GM18508 (cell line): Measurements from ENCODE around the gene RBBP7.

Experiments
- ATAC-seq: cut with Tn5 transposase; IDR thresholded peaks from one replicate; pipeline ENCODE4 v1.9.1; 2021; ENCODE audit warnings: moderate number of reproducible peaks; ENCODE audit not compliant: insufficient read depth, unreplicated experiment

RBBP7 gene

GRCh38 chrX:16828124-16828908, 41.8 kb downstream of the RBBP7 start:
- no peak for ATAC-seq

DNA sequence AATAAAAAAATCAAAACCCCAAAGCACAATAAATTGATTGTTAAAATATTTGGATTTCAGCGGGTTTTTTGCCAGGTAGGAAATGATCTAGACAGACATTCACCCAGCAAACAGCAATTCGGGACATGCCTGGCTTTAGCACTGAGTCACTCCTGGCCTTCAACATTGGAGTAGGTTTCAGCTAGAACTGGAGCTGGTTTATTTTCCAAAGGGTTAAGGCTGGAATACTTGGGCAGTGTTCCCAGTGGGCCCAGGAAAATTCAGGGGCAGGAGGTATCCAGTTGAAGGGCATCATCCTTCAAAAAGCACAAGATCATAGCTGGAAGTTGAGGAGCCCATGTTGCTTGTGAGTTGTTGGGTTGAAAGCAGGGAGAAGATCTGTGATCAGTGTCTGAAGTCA, 42.9 kb downstream of the RBBP7 start:
- ATAC-seq: no peak

DNA sequence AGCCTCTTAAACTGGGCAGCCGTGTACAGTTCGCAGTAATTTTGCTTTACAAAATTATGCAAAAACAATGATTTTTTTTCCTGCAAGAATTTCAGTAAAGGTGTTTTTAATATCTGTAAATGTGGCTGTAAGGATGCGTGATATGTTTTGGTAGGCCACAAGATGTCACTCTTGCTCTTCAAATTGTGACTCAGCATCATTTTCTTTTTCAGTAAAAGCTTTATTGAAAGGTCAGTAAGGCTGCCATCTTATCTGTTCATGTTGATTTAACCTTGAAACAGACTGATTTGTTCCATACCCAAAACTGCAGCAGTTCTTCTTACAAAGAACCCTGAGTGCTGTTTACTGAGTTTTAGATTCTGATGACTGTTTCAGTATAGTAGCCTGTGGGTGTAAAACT, 44.0 kb downstream of the RBBP7 start:
- ATAC-seq: no peak

GRCh38 chrX:16825264-16826035, 44.7 kb downstream of the RBBP7 start:
- no peak for ATAC-seq

GRCh38 chrX:16822723-16823122, 47.4 kb downstream of the RBBP7 start:
- ATAC-seq: no peak

DNA sequence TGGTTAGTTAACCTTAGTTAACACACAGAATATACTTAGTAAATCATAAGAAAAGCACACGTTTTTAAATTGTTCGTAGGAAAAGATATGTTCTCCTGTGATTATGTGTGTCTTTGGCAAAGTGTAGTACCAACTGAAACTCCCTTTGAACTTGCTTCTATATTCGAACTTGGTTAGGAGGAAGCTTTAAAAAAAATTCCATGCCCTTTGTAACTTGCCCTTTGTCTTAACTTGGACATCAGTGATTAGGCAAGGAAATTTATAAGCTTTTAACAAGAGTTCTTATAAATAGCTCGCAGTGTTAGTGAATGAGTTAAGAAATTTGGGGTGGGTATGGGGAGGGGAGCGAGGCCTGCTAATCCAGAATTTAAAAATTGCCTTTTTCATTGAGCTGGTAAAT, 50.5 kb downstream of the RBBP7 start:
- ATAC-seq: no peak

DNA sequence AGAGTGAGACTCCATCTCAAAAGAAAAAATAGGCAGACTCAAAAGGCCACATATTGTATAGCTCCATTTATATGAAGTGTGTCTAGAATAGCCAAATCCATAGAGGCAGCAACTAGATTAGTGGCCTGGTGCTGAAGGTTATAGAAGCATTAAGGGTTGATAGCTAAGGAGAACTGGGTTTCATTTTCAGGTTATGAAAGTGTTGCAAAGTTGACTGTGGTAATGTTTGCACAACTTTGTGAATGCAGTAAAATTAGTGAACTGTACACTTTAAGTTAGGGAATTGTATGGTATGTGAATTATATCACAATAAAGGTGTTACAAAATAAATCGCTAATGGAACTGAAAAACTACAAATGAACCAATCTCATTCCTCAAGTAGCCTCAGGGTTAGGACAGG, 55.6 kb downstream of the RBBP7 start:
- ATAC-seq: no peak

DNA sequence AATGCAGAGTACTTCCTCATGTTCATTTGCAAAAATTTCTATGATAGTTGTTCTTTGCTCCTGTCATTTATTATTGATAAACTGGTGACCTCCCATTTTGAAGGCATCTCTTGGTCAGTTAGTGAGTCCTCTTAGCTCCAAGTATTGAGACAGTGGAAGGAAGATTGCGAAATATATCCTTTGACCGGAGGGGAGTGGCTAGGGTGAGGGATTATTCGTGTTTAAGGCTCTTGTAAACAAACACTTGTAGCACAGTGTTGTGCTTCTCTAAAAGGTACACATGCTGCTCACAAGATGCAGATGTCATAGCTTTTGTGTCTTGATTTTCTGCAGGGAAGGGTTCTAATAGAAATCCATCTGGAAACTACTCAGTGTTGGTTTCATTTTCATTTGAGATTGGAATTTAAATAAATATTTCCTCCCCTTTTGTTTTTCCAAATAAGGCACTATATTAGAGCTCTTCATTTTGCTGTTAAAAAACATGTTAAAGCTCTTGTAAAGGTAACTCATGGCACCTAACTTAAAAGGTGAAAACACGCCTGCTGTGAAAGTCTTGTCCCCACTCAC, 62.1 kb downstream of the RBBP7 start:
- ATAC-seq: no peak

DNA sequence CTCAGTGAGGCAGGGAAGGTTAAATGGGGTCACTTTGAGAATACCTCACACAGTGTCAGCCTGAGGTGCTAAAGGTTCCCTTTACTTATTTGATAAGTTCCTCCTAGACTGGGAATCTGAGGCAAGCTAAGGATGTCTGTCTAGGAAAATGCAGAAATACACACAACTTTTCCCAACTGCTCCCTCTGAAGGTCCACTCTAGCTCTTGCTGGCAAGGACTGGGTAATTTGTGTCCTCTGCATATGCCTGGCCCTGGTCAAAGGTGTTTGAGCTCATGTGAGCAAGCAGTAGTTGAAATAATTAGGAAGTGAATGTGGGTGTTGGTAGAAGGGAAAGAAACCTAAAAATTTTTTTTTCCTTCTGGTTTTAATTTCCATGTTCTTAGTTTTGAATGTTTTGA, 62.6 kb downstream of the RBBP7 start:
- no peak for ATAC-seq

DNA sequence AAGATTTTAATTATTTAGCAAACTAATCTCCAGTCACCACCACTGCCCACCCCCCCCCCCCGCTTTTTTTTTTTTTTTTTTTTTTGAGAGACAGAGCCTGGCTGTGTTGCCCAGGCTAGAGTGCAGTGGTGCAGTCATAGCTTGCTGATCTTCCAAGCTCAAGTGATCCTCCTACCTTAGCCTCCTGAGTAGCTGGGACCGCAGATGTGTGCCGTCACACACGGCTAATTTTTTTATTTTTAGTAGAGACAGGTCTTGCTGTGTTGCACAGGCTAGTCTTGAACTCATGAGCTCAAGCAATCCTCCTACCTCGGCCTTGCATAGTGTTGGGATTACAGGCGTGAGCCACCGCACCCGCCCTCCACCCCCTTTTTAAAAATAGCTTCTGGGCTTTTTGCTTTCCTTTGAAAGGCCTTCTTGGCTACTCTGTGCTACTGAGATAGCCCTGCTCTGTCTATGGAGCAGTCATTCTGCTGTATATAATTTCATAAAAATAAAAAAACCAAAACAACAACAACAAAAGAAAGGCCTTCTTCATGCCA, 65.2 kb downstream of the RBBP7 start:
- ATAC-seq: no peak

GRCh38 chrX:16797841-16798240, 72.3 kb downstream of the RBBP7 start:
- no peak for ATAC-seq

DNA sequence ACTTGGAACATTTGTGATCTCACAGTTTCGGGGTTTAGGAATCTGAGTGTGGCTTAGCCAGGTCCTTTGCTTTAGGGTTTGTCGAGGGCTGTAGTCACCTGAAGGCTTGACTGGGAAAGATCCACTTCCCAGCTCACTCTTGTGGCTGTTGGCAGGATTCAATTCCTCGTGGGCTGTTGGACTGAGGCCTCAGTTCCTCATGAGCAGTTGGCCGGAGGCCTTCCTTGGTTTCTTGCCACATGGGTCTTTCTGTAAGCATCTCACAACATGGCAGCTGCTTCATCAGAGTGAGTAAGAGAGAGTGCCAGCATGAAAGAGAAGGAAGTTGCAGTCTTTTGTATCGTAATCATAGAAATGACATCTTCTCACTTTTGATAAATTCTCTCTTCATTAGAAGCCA, 72.8 kb downstream of the RBBP7 start:
- no peak for ATAC-seq

GRCh38 chrX:16796298-16796697, 73.9 kb downstream of the RBBP7 start:
- no peak for ATAC-seq
